NK-92 (cell line): ENCODE results near the gene HOXB2.

Source experiments
- DNase-seq: peaks from one replicate; lab custom pipeline; 2025; ENCODE audit not compliant: unreplicated experiment; lab: John Stamatoyannopoulos, UW

The HOXB2 gene

DNA sequence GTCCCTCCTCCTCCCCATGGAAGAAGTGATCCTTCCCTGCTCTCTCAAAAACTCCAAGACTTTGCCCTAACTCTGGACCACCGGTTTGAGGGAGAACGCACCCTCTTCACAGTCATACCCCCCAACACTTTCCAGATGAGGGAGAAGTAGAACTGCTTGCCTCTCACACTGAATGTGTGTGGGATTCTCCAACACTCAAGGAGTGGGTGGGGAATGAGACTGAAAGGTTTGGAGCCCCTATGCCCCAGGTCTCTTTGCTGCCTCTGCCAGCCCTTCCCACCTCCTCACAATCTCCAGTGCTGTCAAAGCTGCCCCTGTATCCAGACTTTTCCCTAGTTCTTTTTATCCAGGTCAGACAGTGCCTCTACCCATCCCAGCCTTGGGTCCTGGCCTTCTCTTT lies 21.8 kb upstream of the HOXB2 start:
- DNase-seq, result no peak

DNA sequence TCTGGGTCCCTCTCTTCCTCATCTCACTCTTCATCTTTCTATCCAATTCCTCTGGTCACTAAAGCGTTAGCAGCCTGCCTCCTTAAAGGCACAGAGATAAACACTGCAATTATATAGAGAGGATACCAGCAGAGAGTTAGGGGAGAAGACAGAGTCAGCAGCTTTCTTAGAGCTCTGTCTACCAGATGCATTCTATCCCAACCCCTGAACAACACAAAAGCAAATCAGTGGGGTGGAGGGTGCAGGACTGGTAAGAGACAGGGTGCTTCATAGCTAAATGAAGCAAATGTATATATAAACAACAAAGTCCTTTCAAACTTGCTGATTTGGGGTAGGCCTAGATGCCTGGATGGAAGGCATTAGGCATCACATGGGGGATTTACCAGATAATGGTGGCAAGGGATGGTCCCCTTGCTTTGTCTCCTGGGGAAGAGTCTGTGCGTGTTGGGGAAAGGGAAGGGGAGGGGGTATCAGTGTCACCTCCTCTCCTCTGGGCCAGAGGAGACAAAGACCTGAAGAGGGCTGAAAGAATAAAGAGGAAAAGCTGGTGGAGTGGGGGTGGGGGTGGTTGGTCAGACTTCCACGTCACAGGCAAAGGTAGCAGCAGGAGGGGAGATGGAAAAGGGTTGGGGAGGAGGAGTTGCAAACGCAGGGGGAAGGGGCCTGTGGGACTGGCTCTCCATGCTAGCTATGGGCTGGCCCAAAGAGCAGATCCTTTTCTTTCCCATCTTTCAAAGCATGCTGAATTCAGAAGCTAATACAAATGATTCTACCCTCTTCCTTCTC lies 21.2 kb upstream of the HOXB2 start:
- no peak for DNase-seq

DNA sequence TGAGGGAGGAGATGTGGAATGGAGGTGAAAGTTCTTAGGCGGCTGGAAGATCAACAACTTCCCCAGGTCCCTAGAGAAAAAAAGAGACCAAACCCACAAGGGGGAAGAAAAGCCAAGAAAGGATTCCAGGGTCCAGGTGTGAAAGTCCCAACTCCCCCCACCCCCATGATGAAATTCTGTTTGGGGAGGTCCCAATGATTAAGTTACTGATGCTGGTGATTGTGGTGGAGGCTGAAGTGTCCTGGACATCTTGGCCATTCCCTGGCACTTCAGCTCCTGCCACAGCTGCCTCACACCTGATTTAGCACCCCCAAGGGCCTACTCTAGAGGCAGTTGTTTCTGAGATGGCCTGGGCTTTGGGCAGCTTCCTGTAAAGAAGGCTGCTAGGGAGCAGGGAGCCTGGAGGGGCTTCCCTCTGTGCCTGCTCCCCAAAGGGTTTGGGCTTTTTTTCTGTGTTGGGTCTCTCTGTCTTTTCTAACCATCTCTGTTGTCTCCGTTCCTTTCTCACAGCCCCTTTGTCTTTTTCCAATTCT lies 20.2 kb upstream of the HOXB2 start:
- DNase-seq, result no peak

- DNase-seq, result no peak
These were observed 19.5 kb upstream of the HOXB2 start for GRCh38 chr17:48564188-48565021.

DNA sequence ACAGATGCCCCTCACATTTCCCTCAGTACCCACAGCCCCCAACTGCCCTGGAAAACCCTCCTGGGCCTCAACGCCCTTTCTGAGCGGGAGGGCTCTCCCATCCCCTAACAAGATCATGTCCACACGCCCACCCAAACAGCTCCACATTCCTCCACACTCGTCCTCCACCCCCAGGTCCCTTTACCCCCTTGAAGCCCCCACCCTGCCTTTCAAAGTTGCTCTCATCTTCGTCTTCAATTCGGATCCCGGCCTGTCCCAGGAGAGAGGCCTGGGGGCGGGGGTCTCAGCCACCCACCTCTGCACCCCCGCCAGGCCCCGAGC lies 18.9 kb upstream of the HOXB2 start:
- DNase-seq, result no peak

GRCh38 chr17:48563385-48563838 lies 18.5 kb upstream of the HOXB2 start:
- no peak for DNase-seq

- DNase-seq, result no peak
These were observed 18.0 kb upstream of the HOXB2 start for GRCh38 chr17:48562934-48563333.

- DNase-seq, result no peak
These were observed 17.2 kb upstream of the HOXB2 start for GRCh38 chr17:48561884-48562810.

DNA sequence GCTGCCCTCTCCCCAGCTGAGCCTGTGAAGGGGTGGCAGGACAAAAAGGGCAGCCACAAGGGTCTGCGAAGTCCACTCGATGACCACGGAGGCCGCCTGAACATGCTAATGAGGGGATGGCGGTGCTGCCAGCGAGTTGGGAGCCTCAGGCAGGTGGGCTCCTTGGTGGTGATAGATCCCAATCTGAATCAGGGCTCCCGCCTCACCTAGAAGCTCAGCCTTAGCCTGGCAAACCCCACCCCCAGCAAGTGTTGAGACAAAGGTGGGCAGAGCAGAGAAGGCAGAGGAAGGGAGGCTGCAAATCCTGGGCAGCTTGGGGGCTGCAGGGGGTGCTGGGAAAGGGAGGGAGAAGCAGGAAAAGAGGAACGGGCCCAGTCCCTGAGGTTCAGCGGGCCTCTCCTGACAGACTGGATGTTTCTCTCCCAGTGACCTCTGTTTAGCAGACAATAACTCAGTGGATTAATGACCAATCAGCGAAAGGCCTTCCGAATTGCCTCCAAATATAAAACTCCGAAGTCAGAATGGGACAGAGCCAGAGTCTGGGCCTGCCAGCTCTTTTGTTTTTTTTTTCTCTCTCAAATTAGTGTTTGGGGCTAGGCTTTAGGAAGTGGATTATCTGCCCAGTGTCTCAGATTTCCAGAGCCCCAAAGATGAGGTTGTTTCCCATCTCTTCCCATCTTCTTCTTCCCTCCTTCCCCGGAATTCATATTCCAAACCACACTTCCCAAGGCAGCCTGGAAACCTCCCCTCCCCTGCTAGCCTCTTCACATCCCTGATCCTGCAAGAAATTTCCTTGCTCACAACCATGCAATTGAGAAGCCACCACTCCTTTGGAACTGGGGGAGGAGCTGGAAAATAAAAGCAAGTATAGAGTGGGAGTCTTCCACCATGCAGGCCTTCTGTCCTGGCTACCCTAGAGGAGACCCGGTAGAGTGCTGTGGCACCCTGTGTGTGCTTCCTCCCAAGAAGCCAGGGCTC lies 15.2 kb upstream of the HOXB2 start:
- DNase-seq, result no peak

DNA sequence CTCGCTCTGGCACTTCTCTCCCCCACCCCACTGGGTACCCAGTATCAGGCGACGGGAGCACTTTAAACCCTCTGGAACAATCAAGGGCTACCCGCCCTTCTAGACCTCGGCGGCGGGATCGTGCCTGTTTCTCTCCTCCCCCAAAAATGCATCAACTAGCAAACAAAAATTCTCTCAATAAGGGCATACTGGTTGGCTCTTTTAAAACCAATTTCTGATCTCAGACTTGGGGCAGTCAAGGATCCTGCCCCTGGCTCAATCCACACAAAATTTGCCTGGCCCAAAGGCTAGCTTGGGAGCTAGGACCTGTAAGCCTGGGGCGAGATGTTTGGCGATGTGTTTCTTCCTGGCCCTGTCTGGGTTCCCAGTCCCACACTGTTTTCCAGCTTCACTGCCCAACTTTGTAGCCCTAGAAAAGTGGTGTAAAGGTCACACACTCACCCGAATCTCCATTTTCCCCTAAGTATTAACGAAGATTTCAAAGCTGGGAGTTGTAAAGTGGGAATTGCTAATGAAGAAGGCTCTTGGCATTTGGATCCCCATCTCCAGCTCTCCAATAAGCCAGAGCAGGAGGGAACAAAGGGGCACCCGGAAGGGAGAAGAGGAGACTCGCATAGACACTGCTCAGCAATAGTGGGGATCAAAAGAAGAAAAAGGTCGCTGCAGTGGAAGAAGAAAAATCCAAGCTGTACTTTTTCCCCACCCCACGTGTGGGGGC lies 14.4 kb upstream of the HOXB2 start:
- DNase-seq, result no peak

GRCh38 chr17:48558831-48559121 lies 13.9 kb upstream of the HOXB2 start:
- DNase-seq, result no peak

DNA sequence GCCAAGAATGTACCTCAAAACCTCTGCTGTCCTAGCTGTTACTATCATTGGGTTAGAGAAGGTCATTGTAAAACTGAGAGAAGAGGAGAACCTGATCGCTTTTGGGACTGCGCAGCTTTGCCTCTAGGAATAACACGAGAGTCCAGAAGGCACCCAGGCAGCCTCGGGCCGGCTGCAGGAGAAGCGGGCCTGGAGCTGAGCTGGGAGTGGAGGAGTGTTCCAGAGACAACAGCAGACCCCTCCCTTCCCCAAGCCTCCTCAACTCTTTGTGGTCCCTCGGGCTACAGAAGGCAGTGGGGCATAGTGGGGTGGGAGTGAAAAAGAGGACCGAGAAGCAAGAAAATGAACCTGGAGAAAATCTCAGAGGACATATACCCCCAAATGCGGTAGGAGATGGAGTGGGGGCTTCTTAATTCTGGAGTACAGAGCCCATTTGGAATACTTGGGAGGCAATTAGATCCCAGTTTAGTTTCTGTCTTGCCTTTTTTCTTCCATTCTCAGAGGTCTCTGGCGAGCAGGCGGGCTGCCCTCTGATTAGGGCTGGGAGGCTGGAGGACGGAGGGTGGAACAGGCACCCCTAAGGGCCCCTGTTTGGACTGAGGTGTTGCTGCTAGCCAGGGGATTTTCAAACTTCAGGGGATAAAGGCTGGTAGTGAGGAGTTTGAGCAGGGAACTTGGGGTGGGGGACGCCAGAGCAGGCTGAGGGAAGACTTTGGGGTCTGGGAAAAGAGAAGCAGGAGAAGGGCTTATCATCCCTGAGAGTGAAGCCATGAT lies 13.3 kb upstream of the HOXB2 start:
- no peak for DNase-seq

GRCh38 chr17:48556576-48557401 lies 11.9 kb upstream of the HOXB2 start:
- DNase-seq, result no peak

DNA sequence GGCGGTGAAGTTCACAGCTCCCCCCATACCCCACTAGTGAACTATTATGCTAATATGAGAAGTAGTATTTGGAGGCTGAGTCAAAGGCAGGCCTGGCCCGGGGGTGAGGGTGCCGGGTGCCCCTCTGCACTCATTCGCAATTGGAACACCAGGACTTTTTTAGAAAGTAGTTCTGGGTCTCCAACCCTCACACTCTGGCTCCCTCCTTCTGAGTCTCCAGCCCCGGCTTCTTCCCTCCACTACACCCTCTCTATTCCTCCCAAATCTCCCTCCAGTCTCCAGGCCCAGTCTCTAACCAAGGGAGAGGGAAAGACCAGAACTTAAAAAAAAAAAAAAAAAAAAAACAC lies 11.3 kb upstream of the HOXB2 start:
- DNase-seq, result no peak

- no peak for DNase-seq
These were observed 10.6 kb upstream of the HOXB2 start for GRCh38 chr17:48555258-48556228.

DNA sequence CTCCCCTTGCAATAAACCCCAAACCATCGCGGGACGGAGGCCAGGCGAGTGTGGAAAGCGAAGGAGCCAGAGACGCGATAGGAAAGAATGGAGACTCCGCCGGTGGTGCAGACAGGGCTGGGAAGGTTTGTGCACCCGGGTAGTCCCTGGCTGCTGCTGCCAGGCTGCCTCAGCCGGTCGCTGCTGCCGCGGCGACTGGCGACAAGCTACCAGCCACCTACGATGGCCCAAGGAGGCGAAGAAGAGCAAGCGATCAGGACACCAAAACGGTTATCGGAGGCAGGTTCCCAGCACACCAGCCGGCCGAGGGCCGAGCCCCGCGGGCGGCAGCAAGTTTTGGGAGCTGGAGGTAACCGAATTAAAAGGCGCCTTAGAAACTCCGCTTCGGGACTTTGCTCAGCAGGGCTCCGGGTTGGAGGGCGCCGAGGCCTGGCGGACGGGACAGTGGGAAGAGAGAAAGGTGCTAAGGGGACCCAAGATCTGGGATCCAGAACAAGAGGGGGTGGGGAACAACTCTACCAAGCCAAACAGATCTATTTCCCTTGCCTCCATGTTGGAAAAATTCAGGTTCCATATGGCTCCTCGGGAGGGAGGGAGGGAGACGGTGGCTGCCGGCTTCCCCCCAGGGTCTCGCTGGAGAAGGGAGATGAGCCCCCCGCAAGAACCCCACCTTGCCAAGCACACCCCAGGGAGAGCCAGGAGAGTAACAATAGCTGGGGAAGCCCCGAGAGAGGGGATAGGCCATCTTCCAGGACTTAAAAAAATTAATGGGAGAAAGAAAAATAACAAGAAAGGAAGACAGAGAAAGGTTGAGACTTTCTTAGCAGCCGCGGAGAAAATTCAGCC lies 9.7 kb upstream of the HOXB2 start:
- DNase-seq, result no peak
